ENCODE measurements around the gene CDC42EP5.

CDC42EP5 gene

GRCh38 chr19:54428323-54429175 is 44.5 kb downstream of the CDC42EP5 start:
- DNase-seq (ENCODE audit: low read depth in 3 of 3), result no peak

- no peak for DNase-seq (ENCODE audit: low read depth in 3 of 3)
These were observed 45.5 kb downstream of the CDC42EP5 start for GRCh38 chr19:54427586-54427985.

- no peak for DNase-seq (ENCODE audit: low read depth in 3 of 3)
These were observed 46.7 kb downstream of the CDC42EP5 start for GRCh38 chr19:54426291-54426931.

GRCh38 chr19:54425382-54425723 is 47.7 kb downstream of the CDC42EP5 start:
- no peak for DNase-seq (ENCODE audit: low read depth in 3 of 3)

- DNase-seq (ENCODE audit: low read depth in 3 of 3), result no peak
These were observed 48.3 kb downstream of the CDC42EP5 start for GRCh38 chr19:54424660-54425381.

GRCh38 chr19:54424201-54424600 is 48.9 kb downstream of the CDC42EP5 start:
- no peak for DNase-seq (ENCODE audit: low read depth in 3 of 3)

- DNase-seq (ENCODE audit: low read depth in 3 of 3), result no peak
These were observed 51.0 kb downstream of the CDC42EP5 start for GRCh38 chr19:54422136-54422535.

GRCh38 chr19:54421521-54421920 is 51.6 kb downstream of the CDC42EP5 start:
- DNase-seq (ENCODE audit: low read depth in 3 of 3), result no peak

- DNase-seq (ENCODE audit: low read depth in 3 of 3), result no peak
These were observed 52.0 kb downstream of the CDC42EP5 start for GRCh38 chr19:54421169-54421516.

- no peak for DNase-seq (ENCODE audit: low read depth in 3 of 3)
These were observed 52.5 kb downstream of the CDC42EP5 start for GRCh38 chr19:54420383-54421168.

- no peak for DNase-seq (ENCODE audit: low read depth in 3 of 3)
These were observed 53.1 kb downstream of the CDC42EP5 start for GRCh38 chr19:54420068-54420382.

GRCh38 chr19:54418930-54419800 is 53.9 kb downstream of the CDC42EP5 start:
- DNase-seq (ENCODE audit: low read depth in 3 of 3), result no peak

GRCh38 chr19:54418030-54418929 is 54.8 kb downstream of the CDC42EP5 start:
- no peak for DNase-seq (ENCODE audit: low read depth in 3 of 3)

GRCh38 chr19:54416695-54417491 is 56.2 kb downstream of the CDC42EP5 start:
- no peak for DNase-seq (ENCODE audit: low read depth in 3 of 3)

- no peak for DNase-seq (ENCODE audit: low read depth in 3 of 3)
These were observed 57.0 kb downstream of the CDC42EP5 start for GRCh38 chr19:54415901-54416673.

- no peak for DNase-seq (ENCODE audit: low read depth in 3 of 3)
These were observed 57.7 kb downstream of the CDC42EP5 start, which contains the start of gene TTYH1 for GRCh38 chr19:54415208-54415900. Gene TTYH1 (plus strand): TSS chr19:54415464. CDS start chr19:54415553, 89 bp downstream.
